RWPE1 (cell line): ENCODE data around the gene DDX10.
A peak's percentile ranks its signal among the peaks of the same experiment; 100 is the strongest.

Experiments
- CTCF ChIA-PET: fragments of 350-600 bp; sonication (Branson Sonifier 250); formaldehyde crosslinking; extraction: SDS; loops from one replicate; lab custom pipeline; 2021; lab: Yijun Ruan, JAX
- POLR2A ChIA-PET: fragments of 400-600 bp; formaldehyde crosslinking; extraction: SDS; loops from one replicate; lab custom pipeline; 2020; ENCODE audit warnings: antibody characterized with exemption; ENCODE audit not compliant: low non-redundant PET; lab: Yijun Ruan, JAX
- DNase-seq: peaks from one replicate; pipeline ENCODE4 v3.0.0; 2012; ENCODE audit warnings: low spot score
- H3K27ac ChIP-seq: fragments of 450-650 bp; 2 replicates; pipeline ENCODE4 v1.5.1; 2017
- CTCF ChIP-seq: fragments of 450-650 bp; conservative IDR thresholded peaks from 2 replicates; pipeline ENCODE4 v1.5.1; 2017; ENCODE audit warnings: low read depth, mild to moderate bottlenecking

DDX10 gene

GRCh38 chr11:108877178-108877577, 212.3 kb downstream of the DDX10 start:
- no peak for TF ChIP-seq CTCF
- CTCF ChIA-PET, result no interaction called here
- POLR2A ChIA-PET, result no interaction called here
- H3K27ac ChIP-seq, result no peak overlapping the region
- no peak for DNase-seq

GRCh38 chr11:108880510-108880909, 215.6 kb downstream of the DDX10 start:
- no peak for TF ChIP-seq CTCF
- POLR2A ChIA-PET, result no interaction called here
- CTCF ChIA-PET, result no interaction called here
- no peak overlapping the region for H3K27ac ChIP-seq
- DNase-seq, result no peak

- DNase-seq, result no peak
- ChIA-PET CTCF (interaction anchor here (0.6 kb wide), 1 partner anchor 14 kb away, joined by 3 read pairs; no protein-coding TSS in a partner anchor), POLR2A (no interaction called here)
- no peak for TF ChIP-seq CTCF
- H3K27ac ChIP-seq, result no peak overlapping the region
Measured at GRCh38 chr11:108881131-108881530, 216.3 kb downstream of the DDX10 start.

- no peak for TF ChIP-seq CTCF
- ChIA-PET POLR2A (no interaction called here), CTCF (no interaction called here)
- no peak for DNase-seq
- H3K27ac ChIP-seq, result no peak overlapping the region
Measured at GRCh38 chr11:108882211-108882831, 217.5 kb downstream of the DDX10 start.

- ChIA-PET CTCF (interaction anchor here (0.6 kb wide), 1 partner anchor 18 kb away, joined by 4 read pairs; no protein-coding TSS in a partner anchor), POLR2A (no interaction called here)
- no peak overlapping the region for H3K27ac ChIP-seq
- no peak for DNase-seq
- no peak for TF ChIP-seq CTCF
Measured at GRCh38 chr11:108886005-108886659, 221.3 kb downstream of the DDX10 start.

- TF ChIP-seq CTCF, result no peak
- CTCF ChIA-PET, result interaction anchor here (0.6 kb wide), 1 partner anchor 18 kb away, joined by 4 read pairs; no protein-coding TSS in a partner anchor
- DNase-seq, result peak; percentile 25
- H3K27ac ChIP-seq, result no peak overlapping the region
- POLR2A ChIA-PET, result no interaction called here
Measured at GRCh38 chr11:108886660-108887009, 221.8 kb downstream of the DDX10 start.
